Measurements from ENCODE around the gene EXOC4. TPM values are rescaled to one million over a fixed set of nuclear protein-coding genes. Genes with fewer than 3 reads are reported as not detected.

EXOC4 gene
- total and polyA plus RNA-seq, 2 of the 8 experiments (the other 6 are each of a cell fraction or from before 2014, with no cell fraction given), result 27.0 to 67.3 TPM

DNA sequence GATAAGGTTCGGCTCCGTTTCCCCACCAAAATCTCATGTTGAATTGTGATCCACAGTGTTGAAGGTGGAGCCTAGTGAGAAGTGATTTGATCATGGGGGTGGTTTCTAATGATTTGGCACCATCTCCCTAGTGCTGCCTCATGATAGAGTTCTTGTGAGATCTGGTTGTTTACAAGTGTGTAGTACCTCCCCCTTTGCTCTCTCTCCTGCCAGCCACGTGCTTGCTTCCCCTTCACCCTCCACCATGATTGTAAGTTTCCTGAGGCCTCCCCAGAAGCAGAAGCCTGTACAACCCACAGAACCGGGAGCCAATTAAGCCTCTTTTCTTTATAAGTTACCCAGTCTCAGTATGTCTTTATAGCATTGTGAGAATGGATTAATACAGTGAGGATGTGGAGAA is 862.1 kb downstream of the EXOC4 start:
- H3K18ac ChIP-seq (ENCODE audit: extremely low read depth, low read length), result no peak overlapping the region
- H2AK5ac ChIP-seq (ENCODE audit: low read depth, low read length), result no peak overlapping the region
- H4K20me1 ChIP-seq (replicated peaks in 1 of 2; ENCODE audit: control insufficient read depth in 1 of 2, insufficient read depth in 2 of 2, low read length in 2 of 2), result no peaks in the 10 kb centered on the region
- H2BK120ac ChIP-seq (replicated peaks; ENCODE audit: low read depth, low read length), result no peak overlapping the region
- no peaks in the 10 kb centered on the region for H3K79me1 ChIP-seq (ENCODE audit: low read depth, low read length)
- no peak overlapping the region for H3K4me3 ChIP-seq (ENCODE audit: extremely low read depth in 1 of 4, insufficient read depth in 2 of 4, low read depth in 3 of 4, low read length in 4 of 4)
- no peaks in the 10 kb centered on the region for H3K27me3 ChIP-seq (replicated peaks in 1 of 4; ENCODE audit: control insufficient read depth in 3 of 4, extremely low read depth in 1 of 4, insufficient read depth in 3 of 4, low read length in 3 of 4)
- no peak overlapping the region for H2BK15ac ChIP-seq (ENCODE audit: low read length)
- no peak overlapping the region for H3K23ac ChIP-seq (ENCODE audit: insufficient read length)
- CTCF ChIA-PET (ENCODE audit: partially characterized antibody), result no interaction called here
- no peaks in the 10 kb centered on the region for H3K36me3 ChIP-seq (ENCODE audit: control insufficient read depth in 2 of 4, insufficient read depth in 4 of 4, low read length in 3 of 4)
- H2BK5ac ChIP-seq (ENCODE audit: low read depth, low read length), result no peak overlapping the region; the same call in 1 of the 2 replicates
- H2BK20ac ChIP-seq (ENCODE audit: low read length), result no peak overlapping the region
- peak overlapping the region; percentile 85 for H4K91ac ChIP-seq (replicated peaks; ENCODE audit: insufficient read length, low read length)
- H3K27ac ChIP-seq (ENCODE audit: low read depth, low read length), result no peak overlapping the region
- H3K4ac ChIP-seq (replicated peaks; ENCODE audit: insufficient read length, low read depth, low read length), result no peak overlapping the region
- no peak overlapping the region for H4K8ac ChIP-seq (ENCODE audit: extremely low read depth, insufficient read depth, low read length)
- 91% methylated on average over 4 of the region's 4 CpGs; no CpG with 5 or more reads in 1 of the 2 experiments for WGBS, 2 experiments (ENCODE audit: extremely low coverage in 1 of 2, insufficient coverage in 1 of 2, insufficient read length in 1 of 2, insufficient replicate concordance in 2 of 2, low coverage in 1 of 2, low lambda C conversion rate in 2 of 2, missing lambda C conversion rate in 1 of 2)
- peaks cover 0 to 12% (median 2%) of the 10 kb centered on the region in 4 experiments; a peak in 1 of 7 replicates for H3K4me1 ChIP-seq (replicated peaks in 1 of 4; ENCODE audit: control insufficient read depth in 3 of 4, insufficient read depth in 4 of 4, low read length in 3 of 4)
- FAIRE-seq (no peak), DNase-seq (ENCODE audit: low read depth in 1 of 2, low spot score in 2 of 2) (no peak)
- H2BK12ac ChIP-seq (ENCODE audit: low read depth, low read length), result 0 out of 2 replicates have a peak overlapping the region, but pooled peaks have one; percentile 75
- no peak overlapping the region for H3K56ac ChIP-seq (replicated peaks; ENCODE audit: insufficient read length, low read depth, low read length)
- H3K9me3 ChIP-seq (ENCODE audit: insufficient read depth in 2 of 2, low read depth in 1 of 2, low read length in 1 of 2), result no peaks in the 10 kb centered on the region
- POLR2A ChIA-PET (ENCODE audit: partially characterized antibody), result no interaction called here
- H2AFZ ChIP-seq (ENCODE audit: low read length), result no peak overlapping the region
- no peak overlapping the region for H3K4me2 ChIP-seq (ENCODE audit: insufficient read depth in 1 of 2, low read depth in 2 of 2, low read length in 2 of 2)
- H3K9ac ChIP-seq (replicated peaks in 1 of 4; ENCODE audit: extremely low read depth in 1 of 4, low read depth in 3 of 4, low read length in 3 of 4), result no peak overlapping the region
- no peak overlapping the region for H3K14ac ChIP-seq (ENCODE audit: insufficient read length)
- no peaks in the 10 kb centered on the region for H3K79me2 ChIP-seq (ENCODE audit: control insufficient read depth in 1 of 2, insufficient read depth in 2 of 2, low read length in 2 of 2)
- no peak overlapping the region for H4K5ac ChIP-seq (ENCODE audit: insufficient read length, low read depth, low read length)
- no peaks in the 10 kb centered on the region for H3K23me2 ChIP-seq (ENCODE audit: low read depth, low read length)
- TF ChIP-seq HDAC2 (IDR thresholded peaks at IDR 0.05; ENCODE audit: borderline replicate concordance in 1 of 2, low read depth in 2 of 2, low read length in 2 of 2) (no peak), TBP (IDR thresholded peaks at IDR 0.05; ENCODE audit: low read depth, low read length) (no peak), ZNF274 (IDR thresholded peaks at IDR 0.05; ENCODE audit: borderline replicate concordance, extremely low read depth, low read length) (no peak), POLR2A (IDR thresholded peaks at IDR 0.05; ENCODE audit: control extremely low read depth in 1 of 2, low read depth in 2 of 2, low read length in 2 of 2) (no peak), KDM5A (IDR thresholded peaks at IDR 0.05; ENCODE audit: low read length) (no peak), SP2 (IDR thresholded peaks at IDR 0.05; ENCODE audit: low read length) (no peak), SIX5 (IDR thresholded peaks at IDR 0.05; ENCODE audit: low read depth, low read length) (no peak), RNF2 (IDR thresholded peaks at IDR 0.05; ENCODE audit: borderline replicate concordance, low read depth, low read length, missing control alignments, poor library complexity, severe bottlenecking) (no peak), CHD1 (IDR thresholded peaks at IDR 0.05; ENCODE audit: low read depth, low read length) (no peak), HDAC6 (IDR thresholded peaks at IDR 0.05; ENCODE audit: low read depth, low read length) (no peak), NANOG (IDR thresholded peaks at IDR 0.05; ENCODE audit: insufficient read depth, low read depth, low read length, poor library complexity, severe bottlenecking) (no peak)
- TF ChIP-seq, protein P1, sequence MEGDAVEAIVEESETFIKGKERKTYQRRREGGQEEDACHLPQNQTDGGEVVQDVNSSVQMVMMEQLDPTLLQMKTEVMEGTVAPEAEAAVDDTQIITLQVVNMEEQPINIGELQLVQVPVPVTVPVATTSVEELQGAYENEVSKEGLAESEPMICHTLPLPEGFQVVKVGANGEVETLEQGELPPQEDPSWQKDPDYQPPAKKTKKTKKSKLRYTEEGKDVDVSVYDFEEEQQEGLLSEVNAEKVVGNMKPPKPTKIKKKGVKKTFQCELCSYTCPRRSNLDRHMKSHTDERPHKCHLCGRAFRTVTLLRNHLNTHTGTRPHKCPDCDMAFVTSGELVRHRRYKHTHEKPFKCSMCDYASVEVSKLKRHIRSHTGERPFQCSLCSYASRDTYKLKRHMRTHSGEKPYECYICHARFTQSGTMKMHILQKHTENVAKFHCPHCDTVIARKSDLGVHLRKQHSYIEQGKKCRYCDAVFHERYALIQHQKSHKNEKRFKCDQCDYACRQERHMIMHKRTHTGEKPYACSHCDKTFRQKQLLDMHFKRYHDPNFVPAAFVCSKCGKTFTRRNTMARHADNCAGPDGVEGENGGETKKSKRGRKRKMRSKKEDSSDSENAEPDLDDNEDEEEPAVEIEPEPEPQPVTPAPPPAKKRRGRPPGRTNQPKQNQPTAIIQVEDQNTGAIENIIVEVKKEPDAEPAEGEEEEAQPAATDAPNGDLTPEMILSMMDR (IDR thresholded peaks at IDR 0.05; ENCODE audit: control extremely low read depth in 1 of 3, insufficient read depth in 1 of 3, low read depth in 1 of 3, low read length in 3 of 3), result no peak
